Stimulated activated CD4-positive, alpha-beta T cell treated with anti-CD3 and anti-CD28 coated beads, Interleukin-1b, Interleukin-23, amount 100 ng/mL, for 24 hours (primary cell): ENCODE measurements around the gene ZBTB7C.

Experiments
- DNase-seq, 4 experiments: peaks; one replicate each; pipeline ENCODE4 v3.0.0-alpha.2; 2020; ENCODE audit warnings: low read depth in 4 of 4, low spot score in 1 of 4

The ZBTB7C gene

DNA sequence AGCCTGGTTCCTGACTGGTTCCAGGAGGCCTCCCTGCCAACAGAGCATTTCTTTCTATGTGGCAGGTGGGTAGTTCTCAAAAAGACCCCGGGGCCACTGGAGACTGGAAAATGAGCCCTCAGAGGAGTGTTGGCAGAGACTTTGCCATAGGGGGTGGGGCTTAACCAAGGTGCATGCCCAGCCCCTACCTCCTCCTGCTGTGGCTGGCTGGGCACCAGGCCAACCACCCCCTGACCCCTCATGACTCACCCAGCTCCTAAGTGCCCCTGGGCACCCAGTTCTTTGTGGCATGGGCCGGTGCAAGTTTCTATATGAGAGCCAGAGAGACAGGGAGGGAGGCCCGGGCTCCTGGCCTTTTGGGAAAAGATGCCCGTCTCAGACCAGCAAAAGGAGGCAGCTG lies 380.5 kb downstream of the ZBTB7C start:
- no peak for DNase-seq

DNA sequence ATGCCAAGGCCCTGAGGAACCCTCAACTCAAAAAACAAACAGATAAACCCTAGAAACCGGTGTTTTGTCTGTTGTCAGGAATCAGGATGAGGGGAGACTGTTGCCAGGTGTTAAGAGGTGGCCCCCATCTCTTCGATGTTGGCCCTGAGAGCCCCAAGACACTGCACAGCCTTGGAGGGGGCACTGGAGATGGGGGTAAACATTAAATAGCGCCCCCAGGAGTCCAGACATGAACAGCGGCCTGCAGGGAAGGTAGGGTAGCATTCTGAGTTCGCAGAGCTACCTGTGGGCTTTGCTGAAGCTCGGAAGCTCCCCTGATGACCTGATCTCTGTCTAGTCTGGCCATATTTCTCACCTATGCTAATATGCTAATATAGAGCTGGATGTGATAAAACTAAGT lies 381.1 kb downstream of the ZBTB7C start:
- DNase-seq, result no peak

DNA sequence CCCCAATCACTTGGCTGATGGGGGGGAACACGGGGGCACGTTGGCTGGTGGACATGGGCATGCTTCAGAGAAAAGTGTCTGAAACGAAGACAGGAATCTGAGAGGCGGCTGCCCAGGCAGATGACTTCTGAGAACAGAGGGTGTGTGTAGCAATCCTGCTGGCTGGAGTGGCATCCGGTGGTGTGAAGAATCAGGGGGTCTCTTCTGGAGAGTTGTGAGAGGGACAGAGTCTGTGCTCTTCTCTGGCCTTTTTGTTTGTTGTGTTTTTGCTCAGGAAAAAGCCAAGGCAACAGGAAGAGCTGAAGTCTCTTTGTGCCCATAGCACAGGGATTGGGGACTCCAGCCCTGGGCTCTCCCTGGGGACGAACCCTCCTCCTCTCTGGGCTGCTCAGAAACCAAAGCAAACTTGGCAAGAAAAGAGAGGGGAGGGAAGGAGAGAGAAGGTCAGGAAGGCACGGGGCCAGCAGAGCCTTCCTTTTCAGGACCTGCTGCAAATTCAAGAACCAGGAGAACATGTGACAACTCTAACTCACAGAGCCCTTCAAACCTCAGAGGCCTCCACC lies 381.7 kb downstream of the ZBTB7C start:
- no peak for DNase-seq

DNA sequence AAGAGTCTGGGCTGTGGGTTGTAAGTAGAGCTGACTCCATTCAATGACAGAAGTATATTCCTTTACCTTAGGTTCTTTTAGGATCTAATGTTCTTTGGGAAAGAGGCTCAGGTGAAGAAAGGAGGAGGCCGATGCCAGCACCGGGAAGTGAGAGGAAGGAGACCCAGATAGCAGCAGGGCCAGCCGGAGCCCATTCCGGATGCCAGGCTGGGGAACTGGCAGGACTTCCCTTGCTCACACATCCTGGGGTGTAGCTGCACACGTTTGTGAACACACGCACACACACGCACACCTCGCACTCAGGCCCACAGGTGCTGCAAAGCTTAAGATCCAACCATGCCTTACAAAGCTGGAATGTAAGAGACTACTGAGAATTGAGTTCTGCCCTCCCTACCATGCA lies 383.0 kb downstream of the ZBTB7C start:
- DNase-seq, result no peak

DNA sequence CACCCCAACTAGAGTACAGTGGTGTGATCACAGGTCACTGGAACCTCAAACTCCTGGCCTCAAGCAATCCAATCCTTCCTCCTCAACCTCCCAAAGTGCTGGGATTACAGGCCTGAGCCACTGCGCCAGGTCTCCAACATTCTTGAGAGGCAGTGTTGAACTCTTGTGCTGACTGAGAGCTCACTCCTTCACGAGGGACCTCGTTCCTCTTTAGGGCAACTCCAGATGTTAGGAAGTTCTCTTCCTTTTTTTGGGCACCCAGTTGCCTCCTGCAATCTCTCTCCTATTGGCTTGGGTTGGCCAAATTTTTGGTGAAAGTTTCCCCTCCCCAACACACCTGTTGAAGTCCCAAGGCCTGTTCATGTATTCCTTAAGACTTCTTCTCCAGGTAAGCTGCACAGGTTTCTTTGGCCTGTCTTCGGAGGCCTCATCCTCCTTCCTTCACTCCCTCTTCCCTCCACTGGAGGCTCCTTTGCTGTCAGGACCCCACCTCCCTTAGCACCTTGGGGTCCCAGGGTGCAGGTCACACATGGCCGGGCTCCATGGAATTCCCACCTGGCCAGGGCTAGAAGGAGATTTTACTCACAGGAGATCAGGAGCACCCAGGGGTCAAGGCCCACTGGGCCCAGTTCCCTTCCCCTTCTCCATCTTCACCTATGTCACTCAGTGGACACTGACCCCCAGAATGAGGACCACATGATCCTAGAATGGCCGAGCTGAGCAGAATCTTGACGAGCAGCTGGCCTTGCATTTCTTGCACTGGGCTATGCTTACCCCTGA lies 384.1 kb downstream of the ZBTB7C start:
- no peak for DNase-seq

DNA sequence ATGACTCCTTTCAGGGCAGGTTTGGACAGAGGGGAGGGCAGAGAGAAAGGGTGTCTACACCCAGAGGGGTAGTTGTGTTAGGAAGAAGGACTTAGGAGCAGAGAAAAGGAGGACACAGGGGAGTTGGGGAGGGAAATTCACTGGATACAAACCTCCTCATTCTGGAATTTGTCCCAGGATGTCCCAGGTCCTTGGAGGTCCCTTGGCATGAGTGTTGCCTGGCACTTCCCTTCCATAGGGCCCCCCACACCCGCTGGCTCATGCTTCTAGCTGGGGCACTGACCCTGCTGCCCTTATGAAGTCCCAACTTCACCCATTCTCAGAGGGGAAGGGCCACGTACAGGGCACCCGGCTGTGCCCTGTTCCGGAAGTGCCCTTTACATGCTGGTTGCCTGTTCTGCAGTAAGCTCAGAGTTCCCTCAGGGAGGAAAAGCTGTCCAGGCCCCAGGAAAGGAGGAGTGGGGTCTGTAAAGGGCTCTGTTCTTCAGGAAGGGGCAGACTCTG lies 385.1 kb downstream of the ZBTB7C start:
- DNase-seq, result no peak

DNA sequence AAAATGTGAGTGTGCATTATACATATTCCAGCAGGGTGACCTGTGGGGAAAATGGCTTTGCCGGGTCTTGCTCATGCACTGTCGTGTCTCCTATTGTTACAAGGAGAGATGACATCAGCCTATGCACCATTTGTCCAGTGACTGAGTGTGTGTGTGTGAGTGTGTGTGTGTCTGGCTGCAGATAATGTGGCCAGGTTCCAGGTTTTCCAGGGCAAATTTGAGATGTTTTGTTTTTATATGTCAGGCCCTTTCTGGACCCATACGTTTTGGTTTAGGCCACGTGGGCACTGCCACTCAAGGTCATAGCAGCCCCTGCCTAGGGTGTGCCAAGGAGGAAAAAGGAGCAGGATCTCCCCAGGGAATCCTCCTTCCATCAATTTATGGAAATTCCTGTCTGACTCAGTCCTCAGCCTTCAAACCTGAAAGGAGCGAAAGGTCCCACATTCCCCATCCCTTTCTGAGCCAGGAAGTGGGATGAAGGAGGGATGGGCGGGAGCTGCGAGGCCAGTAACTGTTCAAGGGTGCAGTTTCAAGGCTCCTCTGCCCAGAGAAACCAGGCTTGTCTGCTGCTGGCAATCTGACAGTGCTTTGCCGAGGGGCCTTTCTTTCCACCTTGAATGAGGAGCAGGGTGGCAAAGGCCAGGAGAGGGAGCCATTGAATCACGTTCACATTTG lies 385.7 kb downstream of the ZBTB7C start:
- no peak for DNase-seq

DNA sequence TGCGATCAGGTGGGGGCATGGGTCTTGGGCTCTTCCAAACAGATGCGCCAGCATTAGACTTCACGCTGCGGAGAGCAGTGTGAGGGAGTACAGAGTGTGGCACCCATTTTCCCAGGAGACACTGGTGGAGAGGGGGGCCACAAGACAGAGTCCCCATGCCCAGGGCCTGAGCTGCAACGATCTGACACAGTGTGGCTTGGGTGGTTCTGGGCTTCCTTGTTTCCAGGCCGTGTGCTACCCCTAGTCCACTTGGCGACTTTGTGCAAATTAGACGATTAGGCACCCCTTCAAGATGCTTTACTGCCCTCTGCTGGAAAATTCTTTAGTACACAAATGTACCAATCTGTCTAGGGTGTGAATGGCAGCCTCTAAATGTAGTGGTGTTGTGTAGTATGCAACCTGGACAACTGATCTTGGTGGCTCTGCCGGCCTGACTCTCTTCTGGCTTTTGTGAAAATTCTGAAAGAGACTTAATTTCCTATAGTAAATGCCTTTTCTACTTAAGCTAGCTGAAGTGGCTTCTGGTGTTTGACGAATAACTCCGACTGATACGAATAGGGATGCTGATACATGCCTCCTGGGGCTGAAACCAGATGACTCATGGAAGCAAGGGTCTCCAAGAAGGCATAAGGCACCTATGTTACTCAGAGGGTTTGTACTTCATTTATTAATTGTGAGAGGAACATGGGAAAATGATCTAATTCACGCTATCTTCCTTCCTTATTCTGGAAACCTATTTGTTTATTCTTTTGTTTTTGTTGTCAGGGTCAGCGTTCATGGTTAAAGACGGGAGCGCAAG lies 386.5 kb downstream of the ZBTB7C start:
- DNase-seq, result no peak

DNA sequence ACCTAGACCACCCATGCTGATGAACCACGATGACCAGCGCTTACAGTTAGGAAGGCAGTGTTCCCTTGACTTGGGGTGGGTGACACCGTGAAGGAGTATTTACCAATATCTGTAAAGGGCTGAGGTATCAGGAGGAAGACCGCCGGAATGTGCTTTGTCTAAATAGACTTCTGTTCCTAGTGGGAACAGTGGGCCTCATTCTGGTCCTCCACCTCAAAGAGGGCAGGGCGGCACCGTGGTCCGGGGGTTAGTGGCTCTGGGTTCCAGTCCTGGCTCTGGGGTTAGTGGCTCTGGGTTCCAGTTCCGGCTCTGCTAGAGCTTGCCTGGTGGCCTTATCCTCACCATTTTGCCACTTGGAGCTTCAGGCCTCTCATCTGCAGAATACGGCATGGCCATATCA lies 387.2 kb downstream of the ZBTB7C start:
- no peak for DNase-seq

DNA sequence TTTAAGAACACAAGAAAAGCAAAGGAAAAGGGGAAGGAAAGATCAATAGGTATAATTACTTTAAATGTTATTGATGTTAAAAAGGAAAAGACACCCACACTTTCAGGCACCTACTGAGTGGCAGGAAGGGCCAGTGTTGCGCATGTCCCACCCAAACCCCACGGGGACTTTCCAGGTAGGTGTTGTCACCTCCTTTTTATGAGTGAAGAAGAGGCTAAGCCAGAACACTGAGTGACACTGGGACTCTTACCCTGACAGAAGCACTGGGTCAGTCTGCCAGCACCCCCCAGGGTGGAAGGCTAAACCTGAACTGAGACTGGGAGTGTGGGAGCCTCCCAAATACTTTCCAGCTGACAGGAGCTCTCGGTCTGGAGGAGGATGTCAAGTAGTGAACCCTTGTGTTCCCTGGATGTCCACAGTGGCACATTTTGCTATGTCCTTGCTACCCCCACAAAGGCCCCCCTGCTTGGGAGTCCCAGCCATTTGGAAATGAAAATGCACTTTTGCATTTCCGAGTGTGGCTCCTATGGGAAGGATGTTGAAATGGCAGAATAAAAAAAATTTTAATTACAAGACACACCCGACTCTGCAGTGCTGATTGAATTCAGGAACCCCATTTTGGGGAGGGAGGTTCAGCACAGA lies 387.8 kb downstream of the ZBTB7C start:
- DNase-seq, result no peak

DNA sequence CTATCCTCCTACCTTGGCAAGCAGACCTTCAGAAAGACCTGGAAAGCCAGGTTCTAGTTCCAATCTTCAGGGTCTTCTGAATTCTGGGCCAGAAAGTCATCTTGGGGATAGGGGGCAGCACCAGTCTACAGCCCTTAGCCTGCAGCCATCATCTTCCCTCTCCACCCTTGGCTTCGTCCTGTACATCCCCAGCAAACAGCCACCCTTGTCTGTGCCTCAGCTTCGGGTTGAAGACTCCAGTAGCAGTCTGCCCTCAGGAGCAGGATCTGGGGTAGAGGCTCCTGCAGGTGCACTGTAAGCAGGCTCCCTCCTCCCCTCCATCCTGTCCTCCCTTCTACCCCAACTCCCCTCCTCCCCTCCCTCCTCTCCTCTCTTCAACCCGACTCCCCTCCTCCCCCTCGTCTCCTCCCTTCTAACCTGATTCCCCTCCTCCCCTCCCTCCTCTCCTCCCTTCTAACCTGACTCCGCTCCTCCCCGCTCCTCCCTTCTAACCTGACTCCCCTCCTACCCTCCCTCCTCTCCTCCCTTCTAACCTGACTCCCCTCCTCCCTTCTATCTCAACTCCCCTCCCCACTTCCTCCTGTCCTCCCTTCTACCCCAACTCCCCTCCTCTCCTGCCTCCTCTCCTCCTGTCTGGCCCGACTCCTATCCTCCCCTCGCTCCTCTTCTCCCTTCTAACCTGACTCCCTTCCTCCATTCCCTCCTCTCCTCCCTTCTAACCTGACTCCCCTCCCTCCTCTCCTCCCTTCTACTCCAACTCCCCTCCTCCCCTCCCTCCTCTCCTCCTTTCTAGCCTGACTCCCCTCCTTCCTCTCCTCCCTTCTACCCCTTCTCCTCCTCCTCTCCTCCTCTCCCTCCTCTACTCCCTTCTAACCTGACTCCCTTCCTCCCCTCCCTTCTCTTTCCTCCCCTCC lies 388.6 kb downstream of the ZBTB7C start:
- DNase-seq, result no peak

DNA sequence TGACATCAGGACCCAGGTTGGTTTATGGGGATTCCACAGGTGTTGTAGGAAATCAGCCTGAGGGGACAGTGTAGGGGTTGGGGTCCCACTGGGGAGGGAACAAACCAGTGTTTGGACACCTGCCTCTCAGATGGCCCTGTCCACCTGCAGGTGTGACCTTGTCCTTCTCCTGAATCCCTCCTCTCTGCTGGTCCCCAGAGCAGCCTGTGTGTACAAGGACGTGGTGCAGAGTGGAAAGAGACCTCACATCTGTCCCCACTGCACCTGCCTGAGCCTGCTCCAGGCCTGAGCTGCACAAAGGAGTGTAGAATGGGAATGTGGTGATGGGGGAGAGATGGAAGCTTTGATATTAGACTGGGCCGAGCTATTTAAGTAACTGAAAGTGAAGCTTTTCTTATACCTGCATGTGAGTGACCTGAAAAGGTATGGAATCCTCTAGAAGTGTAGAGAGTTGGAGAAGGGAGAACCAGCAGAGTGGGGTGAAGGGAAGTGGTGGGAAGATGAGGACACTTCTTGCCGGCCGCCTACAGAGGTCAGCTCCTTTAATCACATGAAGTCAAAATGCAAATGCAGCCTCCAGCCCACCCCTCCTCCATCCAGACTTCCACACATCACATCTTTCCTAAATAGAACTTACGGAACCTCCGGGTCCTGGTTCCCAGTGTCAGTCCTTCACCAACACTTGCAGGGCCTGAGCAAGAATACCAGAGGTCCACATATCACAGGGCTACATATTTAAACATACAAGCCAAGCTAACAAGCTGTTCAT lies 389.4 kb downstream of the ZBTB7C start:
- no peak for DNase-seq

DNA sequence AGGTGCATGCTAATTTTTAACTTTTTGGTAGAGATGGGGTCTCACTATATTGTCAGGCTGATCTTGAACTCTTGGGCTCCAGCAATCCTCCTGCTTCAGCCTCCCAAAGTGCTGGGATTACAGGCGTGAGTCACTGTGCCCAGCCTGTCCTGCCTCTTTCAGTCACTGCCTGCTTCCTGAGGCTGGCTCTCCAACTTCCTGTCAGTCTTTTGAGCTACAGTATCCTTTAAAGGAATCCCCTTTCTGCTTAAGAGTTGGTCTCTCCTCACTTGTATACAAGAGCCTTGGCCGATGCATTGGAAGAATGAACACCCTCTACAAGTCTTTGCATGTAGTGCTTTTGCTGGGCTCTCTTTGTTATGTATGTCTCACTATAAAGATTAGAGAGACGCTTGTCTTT lies 390.3 kb downstream of the ZBTB7C start:
- DNase-seq, result no peak

DNA sequence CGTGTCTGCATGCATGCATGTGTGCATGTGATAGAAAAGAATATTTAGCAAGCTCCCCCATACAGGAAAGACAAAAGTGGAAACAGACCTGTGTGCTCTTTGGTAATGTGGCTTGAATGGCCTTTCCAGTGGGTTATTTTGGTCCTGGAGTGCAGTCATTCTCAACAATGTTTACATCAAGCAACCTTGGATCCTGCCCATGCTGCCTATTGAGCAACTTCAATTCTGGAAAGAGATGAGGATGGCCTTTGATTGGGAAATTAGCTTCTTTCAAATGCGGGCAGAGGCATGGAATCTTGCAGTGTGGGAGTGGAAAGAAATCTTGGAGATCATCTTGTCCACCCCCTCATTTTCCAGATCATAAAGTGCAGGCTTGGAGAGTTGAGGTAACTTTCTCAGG lies 391.5 kb downstream of the ZBTB7C start:
- DNase-seq, result no peak

DNA sequence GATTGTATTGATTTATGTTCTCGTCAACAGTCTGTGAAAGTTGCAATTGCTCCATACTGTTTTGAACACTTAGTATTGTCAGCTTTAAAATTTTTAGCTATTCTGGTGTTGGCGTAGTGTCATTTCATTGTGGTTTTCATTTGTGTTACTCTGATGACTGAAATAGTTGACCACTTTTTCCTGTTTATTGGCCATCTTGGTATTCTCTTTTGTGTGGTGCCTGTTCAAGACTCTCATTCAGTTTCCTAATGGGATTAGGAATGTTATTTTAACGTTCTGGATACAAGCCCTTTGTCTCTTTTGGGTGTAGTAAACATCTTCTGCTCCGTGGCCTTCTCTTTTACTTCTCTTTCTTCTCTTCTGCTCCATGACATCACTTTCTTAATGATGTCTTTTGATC lies 396.0 kb downstream of the ZBTB7C start:
- DNase-seq, result no peak

DNA sequence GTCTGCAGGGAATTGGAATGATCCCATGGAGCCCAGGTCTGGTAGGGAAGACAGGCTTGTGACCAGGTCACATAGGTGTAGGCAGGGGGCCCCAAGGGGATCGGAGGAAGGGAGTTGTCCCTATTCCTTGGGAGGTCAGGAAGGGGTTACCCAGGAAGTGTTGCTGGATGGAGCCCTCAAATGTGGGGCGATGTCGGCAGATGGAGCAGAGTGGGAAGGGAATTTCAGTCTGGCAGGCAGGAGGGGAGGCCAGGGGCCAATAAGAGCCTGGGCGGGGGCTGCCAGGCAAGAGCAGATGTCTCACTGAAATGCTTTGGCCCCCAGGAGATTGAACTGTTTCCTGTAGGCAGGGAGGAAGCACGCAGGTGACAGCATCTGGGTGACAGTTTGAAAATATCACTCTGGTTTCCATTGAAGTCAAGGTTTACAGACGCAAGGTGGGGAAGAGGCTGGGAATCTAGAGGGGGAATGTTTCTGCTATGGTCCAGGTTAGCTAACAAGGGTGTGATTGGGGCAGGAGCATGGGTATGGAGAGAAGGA lies 397.2 kb downstream of the ZBTB7C start:
- no peak for DNase-seq

DNA sequence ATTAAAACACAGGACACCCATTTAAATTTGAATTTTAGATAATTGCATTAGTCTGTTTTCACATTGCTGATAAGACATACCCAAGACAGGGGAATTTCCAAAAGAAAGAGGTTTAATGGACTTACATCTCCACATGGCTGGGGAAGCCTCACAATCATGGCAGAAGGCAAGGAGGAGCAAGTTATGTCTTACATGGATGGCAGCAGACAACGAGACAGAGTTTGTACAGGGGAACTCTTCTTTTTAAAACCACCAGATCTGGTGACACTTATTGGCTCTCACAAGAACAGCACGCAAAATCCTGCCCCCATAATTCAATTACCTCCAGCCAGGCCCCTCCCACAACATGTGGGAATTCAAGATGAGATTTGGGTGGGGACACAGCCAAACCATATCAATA lies 398.9 kb downstream of the ZBTB7C start:
- no peak for DNase-seq

DNA sequence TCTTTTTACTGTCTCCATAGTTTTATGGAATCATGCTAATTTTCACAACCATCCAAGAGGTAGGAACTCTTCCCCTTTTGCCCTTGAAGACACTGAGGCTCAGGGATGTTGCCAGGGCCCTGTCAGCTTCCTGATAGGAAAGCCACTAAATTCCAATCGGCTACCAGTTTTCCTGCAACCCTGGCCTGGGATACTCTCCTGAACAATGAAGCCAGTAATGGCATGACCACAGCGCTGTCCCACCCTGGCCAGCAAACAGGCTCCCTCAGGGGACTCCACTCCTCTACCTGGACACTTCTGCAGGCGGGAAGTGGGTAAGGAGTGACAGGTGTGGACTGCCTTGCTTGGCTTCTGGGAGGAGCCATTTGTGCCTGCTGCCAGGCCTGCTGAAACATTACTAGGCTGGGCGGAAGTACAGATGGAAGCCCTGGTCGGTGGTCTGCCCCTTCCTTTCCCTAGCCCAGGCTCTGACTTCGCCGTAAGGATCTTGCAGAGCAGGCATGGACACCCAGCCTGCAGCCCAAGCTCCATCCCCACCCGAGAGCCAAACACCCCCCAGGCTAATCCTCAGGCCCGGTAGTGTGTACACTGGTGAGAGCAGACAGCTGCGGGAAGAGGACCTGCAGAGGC lies 400.0 kb downstream of the ZBTB7C start:
- DNase-seq, result no peak
